AML-193 (cell line): Measurements from ENCODE around the gene ACE2.
"Not testable (repeated sequence)": the region's sequence is repeated elsewhere in the genome, so short reads cannot be mapped to it uniquely, and the experiment has no call there.

Experiments used
- DNase-seq, 2 experiments: peaks; one replicate each; lab custom pipeline; 2025; lab: John Stamatoyannopoulos, UW

The ACE2 gene

GRCh38 chrX:15600745-15601144, at the start of gene ACE2:
ACE2 (minus strand) TSS chrX:15600960; CDS start chrX:15600911, 49 bp downstream.
- DNase-seq: no peak

GRCh38 chrX:15647510-15647909, 46.8 kb upstream of the ACE2 start:
- DNase-seq: not testable (repeated sequence)

DNA sequence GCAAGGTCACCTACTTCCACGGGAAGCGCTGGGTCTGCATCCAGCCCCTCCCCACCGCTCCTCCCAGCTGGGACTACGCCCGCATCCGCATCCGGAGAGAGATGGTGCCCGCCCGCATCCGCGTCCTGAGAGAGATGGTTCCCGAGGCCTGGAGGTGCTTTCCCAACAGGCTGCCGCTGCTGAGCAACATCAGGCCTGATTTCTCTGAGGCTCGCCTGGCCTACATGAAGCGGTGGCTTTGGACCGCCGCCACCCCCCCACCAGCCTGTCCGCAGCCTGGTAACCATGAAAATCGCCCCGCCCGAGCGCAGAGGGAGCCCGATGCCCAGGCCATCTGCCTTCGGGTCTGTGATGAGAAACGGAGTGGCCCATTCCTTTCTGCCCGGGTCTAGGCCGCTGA, 45.8 kb upstream of the ACE2 start:
- DNase-seq: no peak

- no peak for DNase-seq
Observed at GRCh38 chrX:15646031-15646430, 45.3 kb upstream of the ACE2 start.

GRCh38 chrX:15645266-15645665, 44.5 kb upstream of the ACE2 start:
- DNase-seq: no peak

DNA sequence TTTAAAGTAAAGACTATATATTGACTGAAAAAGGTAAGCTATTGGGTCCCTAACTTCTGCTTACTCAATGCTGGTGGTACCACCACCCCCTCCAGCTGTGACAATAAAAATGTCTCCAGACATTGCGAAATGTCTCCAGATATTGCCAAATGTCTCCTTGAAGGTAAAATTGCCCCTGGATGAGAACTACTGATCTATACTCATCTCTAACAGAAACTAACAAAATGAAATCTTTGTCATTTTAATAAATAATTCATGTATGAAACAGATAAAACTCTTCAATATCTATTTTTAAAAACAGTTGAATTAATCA, 43.8 kb upstream of the ACE2 start:
- DNase-seq: no peak

DNA sequence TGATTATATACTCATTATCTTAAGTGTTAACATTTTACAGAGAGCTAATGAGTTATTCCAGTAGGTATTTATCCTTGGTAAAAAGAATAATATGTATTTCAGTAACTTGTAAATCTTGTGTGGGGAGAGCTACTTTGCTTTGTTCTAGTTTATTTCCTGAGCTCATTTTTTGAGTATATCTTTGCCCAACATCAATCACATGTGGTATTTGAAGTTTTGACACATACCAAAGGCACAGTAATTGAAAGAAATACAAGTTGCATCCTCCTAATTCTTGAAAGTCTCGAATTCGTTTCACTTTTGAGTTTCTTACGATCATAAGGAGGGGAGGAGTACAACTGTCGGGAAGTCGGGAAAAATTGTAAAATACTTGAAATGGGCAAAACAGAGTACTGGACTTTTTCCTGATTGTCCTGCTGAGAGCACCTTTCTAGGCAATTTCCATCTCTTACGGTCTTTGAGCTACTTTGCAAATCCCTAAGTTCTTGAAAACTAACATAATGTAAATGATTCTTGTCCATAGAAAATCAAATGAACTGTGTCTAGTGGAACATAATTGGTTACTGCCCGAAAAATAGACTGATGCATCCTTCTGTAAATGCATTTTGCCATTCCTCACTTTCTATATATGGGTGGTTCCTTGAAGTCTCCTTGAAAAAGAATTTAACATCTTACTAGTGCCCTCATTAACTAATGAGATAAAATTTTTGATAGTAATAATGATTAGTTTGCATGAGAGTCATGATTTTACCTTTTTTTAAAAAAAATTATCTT, 43.2 kb upstream of the ACE2 start:
- no peak for DNase-seq

DNA sequence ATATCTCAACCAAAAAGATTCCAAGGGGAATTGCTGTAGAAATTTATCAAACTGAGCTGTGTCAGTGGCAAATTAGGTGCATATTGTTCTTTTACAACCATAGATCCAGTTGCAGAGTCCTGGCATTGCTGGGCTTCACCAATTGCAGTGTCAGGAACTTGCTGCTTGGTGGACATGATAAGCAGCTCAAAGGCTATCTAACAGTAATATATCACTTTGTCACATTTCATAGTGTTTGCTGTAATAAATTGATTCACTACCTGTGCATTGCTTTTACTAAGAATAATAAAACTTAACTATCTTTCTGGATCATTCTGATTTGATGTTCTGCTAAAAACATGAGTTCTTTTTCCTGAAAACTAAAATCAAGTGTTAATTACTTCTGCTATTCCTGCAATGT, 30.9 kb upstream of the ACE2 start:
- no peak for DNase-seq

GRCh38 chrX:15623054-15623453, 22.3 kb upstream of the ACE2 start:
- DNase-seq: no peak

DNA sequence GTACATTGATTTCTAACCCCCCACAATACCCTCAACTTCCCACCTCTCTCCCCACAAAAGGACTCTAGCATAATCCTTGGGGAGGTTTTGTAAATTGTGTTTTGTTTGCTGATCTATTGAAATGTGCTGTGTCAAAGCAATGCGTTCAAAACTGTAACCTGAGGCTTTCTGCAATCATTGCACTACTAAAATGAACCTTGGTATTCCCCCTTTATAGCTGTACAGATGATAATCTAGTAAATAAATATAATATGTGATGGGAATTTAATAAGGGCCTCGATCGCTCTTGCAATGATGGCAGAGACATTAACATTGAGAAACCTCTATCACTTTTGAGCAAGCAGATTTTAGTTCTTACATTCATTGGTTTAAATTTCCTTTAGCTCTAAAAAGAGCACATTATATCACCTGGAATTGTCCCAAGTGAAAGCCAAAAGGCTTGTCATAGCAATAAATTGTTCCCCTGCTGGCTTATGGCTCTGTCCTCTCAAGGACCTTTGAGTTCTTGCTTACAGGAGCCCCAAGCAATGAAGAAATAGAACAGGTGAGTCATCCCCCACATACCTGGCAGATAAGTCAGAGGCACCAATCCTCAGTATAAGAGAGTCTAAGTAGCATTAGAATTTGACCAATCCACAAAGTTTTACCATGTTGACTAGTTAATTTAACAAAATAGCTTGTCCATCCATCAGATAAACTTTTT, 18.4 kb upstream of the ACE2 start:
- DNase-seq: no peak

DNA sequence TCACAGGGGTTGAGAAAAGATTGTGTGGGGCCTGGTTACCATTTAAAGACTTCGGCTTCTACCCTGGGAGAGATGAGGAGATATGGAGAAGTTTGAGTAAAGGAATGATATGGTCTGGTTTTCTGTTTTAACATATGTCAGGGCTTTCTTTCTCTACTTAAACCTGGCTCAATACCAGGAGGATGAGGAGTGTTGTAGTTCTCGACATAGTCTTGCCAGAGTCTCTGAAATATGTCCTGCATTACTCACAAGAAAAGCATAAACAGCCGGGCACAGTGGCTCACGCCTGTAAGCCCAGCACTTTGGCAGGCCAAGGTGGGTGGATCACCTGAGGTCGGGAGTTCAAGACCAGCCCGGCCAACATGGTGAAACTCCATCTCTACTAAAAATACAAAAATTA, 16.4 kb upstream of the ACE2 start:
- DNase-seq: no peak

DNA sequence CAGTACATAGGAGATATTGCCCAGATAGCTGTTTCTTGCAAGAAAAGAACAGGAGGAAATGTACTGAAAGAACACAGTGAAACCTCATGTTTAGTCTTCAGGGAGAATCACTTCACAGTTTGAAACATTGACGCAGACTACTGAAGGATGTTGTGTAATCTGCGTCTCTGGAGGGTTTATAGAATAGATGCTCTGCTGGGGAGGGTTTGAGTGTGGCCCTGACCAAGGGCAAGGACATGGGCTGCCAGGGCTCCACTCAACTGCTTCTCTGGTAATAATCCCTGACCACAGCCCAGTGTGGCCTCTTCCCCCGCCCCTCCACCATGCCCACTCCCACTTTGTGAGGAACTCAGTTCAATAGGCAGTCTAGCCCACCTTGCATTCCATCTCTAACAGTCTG, 15.8 kb upstream of the ACE2 start:
- DNase-seq: no peak

GRCh38 chrX:15607067-15607466, 6.3 kb upstream of the ACE2 start:
- DNase-seq: no peak

DNA sequence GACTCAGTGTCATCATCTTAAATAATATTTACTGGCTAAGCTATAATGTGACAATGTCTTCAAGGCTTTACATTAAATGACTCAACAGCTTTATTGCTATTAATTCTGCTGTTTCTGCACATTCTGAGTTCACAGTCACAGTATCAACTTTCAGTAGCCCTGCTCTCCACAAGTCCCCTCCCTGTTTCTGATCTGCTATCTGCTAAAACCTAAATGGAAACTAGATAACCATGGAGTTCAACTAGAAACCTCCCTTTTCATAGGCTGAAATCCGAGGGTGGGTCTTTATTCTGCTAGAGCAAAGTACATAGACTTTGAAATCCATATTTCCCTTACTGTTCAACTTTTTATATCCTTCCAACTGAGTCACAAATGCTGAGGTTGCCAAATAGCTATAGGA, 5.4 kb upstream of the ACE2 start:
- no peak for DNase-seq

- no peak for DNase-seq
Observed at GRCh38 chrX:15605226-15605625, 4.5 kb upstream of the ACE2 start.

DNA sequence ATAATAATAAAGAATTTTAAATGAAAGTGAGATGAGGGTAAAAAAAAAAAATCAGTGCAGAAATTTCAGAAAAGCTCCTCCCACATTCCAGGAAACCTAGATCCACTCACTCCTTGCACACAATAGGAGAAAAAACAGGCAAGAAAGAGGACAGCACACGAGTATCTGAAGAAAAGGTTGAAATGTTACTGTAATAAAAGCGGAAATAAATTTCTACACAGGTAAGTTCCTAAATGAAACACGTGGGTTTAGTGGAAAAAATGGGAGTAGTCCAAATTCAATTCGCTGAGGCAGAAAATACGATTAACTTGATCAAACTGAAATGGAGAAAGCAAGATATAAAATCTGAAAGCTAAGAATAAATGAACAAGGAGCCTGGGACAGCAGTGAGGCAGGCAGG, 2.0 kb upstream of the ACE2 start:
- DNase-seq: no peak

GRCh38 chrX:15601932-15602331, 1.2 kb upstream of the ACE2 start:
- no peak for DNase-seq

- no peak for DNase-seq
Observed at GRCh38 chrX:15600049-15600448, 711 bp downstream of the ACE2 start.

GRCh38 chrX:15599461-15599860, 1.3 kb downstream of the ACE2 start:
- no peak for DNase-seq

- no peak for DNase-seq
Observed at GRCh38 chrX:15598026-15598425, 2.7 kb downstream of the ACE2 start.

- no peak for DNase-seq
Observed at GRCh38 chrX:15594371-15594770, 6.4 kb downstream of the ACE2 start.

DNA sequence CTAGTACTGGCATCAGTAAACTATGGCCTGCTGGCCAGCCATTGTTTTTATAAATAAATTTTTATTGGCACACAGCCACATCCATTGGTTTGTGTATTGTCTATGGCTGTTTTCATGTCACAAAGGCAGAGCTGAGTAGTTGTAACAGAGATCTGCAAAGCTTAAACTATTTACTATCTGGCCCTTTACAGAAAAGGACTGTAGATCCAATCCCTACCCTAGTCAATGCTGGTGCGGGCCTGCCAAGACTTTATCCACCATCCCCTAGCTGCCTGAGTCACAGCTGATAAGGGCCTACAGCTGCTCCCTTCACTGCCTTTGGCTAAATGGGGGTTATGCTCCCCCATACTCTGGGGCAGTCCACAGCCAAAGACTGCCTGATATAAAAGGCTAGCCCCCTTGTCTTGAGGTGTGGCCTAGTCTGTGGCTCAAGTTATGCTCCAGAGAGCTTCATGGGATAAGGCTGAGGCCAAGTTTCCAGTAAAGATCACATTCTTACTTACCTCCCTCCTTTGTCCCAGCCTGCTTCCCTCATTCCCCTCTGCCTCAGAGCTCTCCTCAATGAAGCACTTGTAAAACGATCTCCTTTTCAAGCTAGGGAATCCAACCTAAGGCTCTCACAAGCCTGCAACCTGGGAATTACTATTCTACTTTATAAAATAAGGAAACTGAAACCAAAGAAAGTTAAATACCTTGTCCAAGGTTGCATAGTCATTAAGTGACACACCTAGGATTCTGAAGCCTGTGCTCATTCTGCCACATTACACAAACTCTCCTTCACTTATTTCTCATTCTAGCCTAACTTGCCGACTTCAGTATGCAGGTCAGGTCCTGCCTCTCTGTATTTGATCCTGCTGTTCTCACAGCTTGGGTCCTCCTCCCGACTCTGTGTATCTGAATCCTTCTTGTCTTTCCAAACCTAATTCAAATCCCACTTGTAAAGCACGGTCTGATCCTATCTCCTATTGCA, 20.7 kb downstream of the ACE2 start:
- DNase-seq: no peak

- DNase-seq: no peak
Observed at GRCh38 chrX:15576019-15576418, 24.7 kb downstream of the ACE2 start.
